HepG2 (cell line): ENCODE results near the gene GPR176.

Experiments used
- ATF7 ChIP-seq, 2 experiments: fragments of 450-650 bp in 1 of 2; sonication (generic) in 1 of 2; formaldehyde crosslinking in 1 of 2; IDR thresholded peaks; 2 replicates each; pipeline versions ENCODE4 v1.4.0 to v1.6.1; 2016 to 2020; ENCODE audit warnings: antibody characterized with exemption in 1 of 2, mild to moderate bottlenecking in 1 of 2, missing genetic modification reagents in 1 of 2
- DNMT1 ChIP-seq: sonication (generic); formaldehyde crosslinking; IDR thresholded peaks from 2 replicates; pipeline ENCODE4 v1.5.1; 2020; ENCODE audit warnings: mild to moderate bottlenecking, missing genetic modification reagents
- E2F5 ChIP-seq: sonication (generic); formaldehyde crosslinking; conservative IDR thresholded peaks from 2 replicates; pipeline ENCODE4 v1.4.0; 2020; ENCODE audit warnings: missing genetic modification reagents
- FOSL1 ChIP-seq: sonication (generic); formaldehyde crosslinking; IDR thresholded peaks from 2 replicates; pipeline ENCODE4 v1.9.0; 2021; ENCODE audit warnings: missing genetic modification reagents, borderline replicate concordance
- GABPA ChIP-seq, 2 experiments: IDR thresholded peaks; 2 replicates each; pipeline ENCODE4 v1.6.1; 2011 to 2016; ENCODE audit warnings: low read depth in 2 of 2, low read length in 1 of 2, missing biosample characterization in 1 of 2, missing genetic modification characterization in 1 of 2
- MYC ChIP-seq: sonication (generic); formaldehyde crosslinking; IDR thresholded peaks from 2 replicates; pipeline ENCODE4 v1.9.0; 2021; ENCODE audit warnings: missing genetic modification reagents, borderline replicate concordance
- PHF21A ChIP-seq: sonication (generic); formaldehyde crosslinking; IDR thresholded peaks from 2 replicates; pipeline ENCODE4 v1.5.0; 2020; ENCODE audit warnings: mild to moderate bottlenecking, missing genetic modification reagents
- SNAPC4 ChIP-seq: sonication (generic); formaldehyde crosslinking; IDR thresholded peaks from 2 replicates; pipeline ENCODE4 v1.4.0; 2020; ENCODE audit warnings: mild to moderate bottlenecking, missing genetic modification reagents
- ZNF10 ChIP-seq: sonication (generic); formaldehyde crosslinking; IDR thresholded peaks from 2 replicates; pipeline ENCODE4 v1.4.0; 2020; ENCODE audit warnings: mild to moderate bottlenecking, low read depth, missing genetic modification reagents, borderline replicate concordance
- ZNF780A ChIP-seq: sonication (generic); formaldehyde crosslinking; IDR thresholded peaks from 2 replicates; pipeline ENCODE4 v1.8.0; 2022; ENCODE audit warnings: mild to moderate bottlenecking, missing genetic modification reagents, moderate library complexity
- TF ChIP-seq, protein P1 (sequence below): sonication (generic); formaldehyde crosslinking; IDR thresholded peaks from 2 replicates; pipeline ENCODE4 v1.5.0; 2020; ENCODE audit warnings: mild to moderate bottlenecking, missing genetic modification reagents, moderate library complexity
- TF ChIP-seq, protein P2 (sequence below), 2 experiments: IDR thresholded peaks; 2 replicates each; pipeline ENCODE4 v1.6.1; 2011 to 2012; ENCODE audit warnings: low read length in 2 of 2, borderline replicate concordance in 1 of 2, low read depth in 1 of 2, mild to moderate bottlenecking in 1 of 2, moderate library complexity in 1 of 2

DNA sequence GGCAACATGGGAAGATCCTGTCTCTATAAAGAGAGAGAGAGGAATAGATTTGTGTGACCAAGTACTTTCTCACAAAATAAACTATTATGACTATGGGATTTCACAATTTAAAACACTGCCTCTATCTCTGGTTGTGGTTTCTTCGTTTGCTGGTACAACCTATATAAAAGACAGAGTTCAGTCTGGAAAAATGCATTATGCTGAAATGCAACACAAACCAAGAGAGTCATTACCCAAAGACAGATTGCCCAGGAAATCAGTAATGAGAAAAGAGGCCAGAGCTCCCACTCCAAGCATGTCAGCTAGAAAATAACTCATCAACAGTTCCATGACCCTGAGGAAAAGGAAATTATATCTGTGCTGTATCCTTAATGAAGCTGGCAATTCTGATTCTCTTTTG is 23.2 kb downstream of the GPR176 start:
- TF ChIP-seq, protein P1, sequence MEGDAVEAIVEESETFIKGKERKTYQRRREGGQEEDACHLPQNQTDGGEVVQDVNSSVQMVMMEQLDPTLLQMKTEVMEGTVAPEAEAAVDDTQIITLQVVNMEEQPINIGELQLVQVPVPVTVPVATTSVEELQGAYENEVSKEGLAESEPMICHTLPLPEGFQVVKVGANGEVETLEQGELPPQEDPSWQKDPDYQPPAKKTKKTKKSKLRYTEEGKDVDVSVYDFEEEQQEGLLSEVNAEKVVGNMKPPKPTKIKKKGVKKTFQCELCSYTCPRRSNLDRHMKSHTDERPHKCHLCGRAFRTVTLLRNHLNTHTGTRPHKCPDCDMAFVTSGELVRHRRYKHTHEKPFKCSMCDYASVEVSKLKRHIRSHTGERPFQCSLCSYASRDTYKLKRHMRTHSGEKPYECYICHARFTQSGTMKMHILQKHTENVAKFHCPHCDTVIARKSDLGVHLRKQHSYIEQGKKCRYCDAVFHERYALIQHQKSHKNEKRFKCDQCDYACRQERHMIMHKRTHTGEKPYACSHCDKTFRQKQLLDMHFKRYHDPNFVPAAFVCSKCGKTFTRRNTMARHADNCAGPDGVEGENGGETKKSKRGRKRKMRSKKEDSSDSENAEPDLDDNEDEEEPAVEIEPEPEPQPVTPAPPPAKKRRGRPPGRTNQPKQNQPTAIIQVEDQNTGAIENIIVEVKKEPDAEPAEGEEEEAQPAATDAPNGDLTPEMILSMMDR (CRISPR knock-in tag), result no peak
- TF ChIP-seq, protein P2, sequence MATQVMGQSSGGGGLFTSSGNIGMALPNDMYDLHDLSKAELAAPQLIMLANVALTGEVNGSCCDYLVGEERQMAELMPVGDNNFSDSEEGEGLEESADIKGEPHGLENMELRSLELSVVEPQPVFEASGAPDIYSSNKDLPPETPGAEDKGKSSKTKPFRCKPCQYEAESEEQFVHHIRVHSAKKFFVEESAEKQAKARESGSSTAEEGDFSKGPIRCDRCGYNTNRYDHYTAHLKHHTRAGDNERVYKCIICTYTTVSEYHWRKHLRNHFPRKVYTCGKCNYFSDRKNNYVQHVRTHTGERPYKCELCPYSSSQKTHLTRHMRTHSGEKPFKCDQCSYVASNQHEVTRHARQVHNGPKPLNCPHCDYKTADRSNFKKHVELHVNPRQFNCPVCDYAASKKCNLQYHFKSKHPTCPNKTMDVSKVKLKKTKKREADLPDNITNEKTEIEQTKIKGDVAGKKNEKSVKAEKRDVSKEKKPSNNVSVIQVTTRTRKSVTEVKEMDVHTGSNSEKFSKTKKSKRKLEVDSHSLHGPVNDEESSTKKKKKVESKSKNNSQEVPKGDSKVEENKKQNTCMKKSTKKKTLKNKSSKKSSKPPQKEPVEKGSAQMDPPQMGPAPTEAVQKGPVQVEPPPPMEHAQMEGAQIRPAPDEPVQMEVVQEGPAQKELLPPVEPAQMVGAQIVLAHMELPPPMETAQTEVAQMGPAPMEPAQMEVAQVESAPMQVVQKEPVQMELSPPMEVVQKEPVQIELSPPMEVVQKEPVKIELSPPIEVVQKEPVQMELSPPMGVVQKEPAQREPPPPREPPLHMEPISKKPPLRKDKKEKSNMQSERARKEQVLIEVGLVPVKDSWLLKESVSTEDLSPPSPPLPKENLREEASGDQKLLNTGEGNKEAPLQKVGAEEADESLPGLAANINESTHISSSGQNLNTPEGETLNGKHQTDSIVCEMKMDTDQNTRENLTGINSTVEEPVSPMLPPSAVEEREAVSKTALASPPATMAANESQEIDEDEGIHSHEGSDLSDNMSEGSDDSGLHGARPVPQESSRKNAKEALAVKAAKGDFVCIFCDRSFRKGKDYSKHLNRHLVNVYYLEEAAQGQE (IDR thresholded peaks at IDR 0.05; ENCODE audit: borderline replicate concordance in 1 of 2, low read depth in 1 of 2, low read length in 2 of 2), result no peak
- TF ChIP-seq MYC (CRISPR knock-in tag), result no peak
- no peak for TF ChIP-seq DNMT1 (CRISPR knock-in tag)
- no peak for TF ChIP-seq GABPA (IDR thresholded peaks at IDR 0.05; ENCODE audit: low read depth, low read length)
- TF ChIP-seq GABPA (CRISPR knock-in tag; IDR thresholded peaks at IDR 0.05; ENCODE audit: low read depth), result no peak
- no peak for TF ChIP-seq ZNF10 (CRISPR knock-in tag)
- TF ChIP-seq ATF7 (IDR thresholded peaks at IDR 0.05), result no peak
- no peak for TF ChIP-seq ATF7 (CRISPR knock-in tag; IDR thresholded peaks at IDR 0.05)
- TF ChIP-seq PHF21A (CRISPR knock-in tag), result no peak
- TF ChIP-seq E2F5 (CRISPR knock-in tag), result no peak
- TF ChIP-seq ZNF780A, result no peak
- TF ChIP-seq FOSL1 (CRISPR knock-in tag), result no peak
- no peak for TF ChIP-seq SNAPC4 (CRISPR knock-in tag)
